ENCODE measurements around the gene SHB.

DNA sequence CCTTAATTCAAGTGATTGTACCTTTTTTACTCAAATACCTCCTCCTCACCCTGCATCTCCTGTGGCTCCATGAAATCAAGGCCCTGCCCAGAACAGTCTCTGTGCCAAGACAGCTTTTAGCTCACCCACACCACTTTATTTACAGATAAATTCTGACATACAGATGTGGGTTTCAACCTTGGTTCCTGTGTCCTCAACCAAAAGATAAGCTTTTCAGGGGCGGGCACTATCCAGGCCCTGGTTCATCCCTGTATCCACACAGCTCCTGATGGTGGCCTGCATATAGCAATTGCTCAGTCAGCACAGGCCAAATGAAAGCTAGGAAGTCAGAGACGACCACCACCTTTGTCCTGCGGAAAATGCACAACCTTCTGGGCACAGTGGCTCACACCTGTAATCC is 8.3 kb downstream of the SHB start:
- TF ChIP-seq CTCF (IDR thresholded peaks at IDR 0.05), result no peak
- no peak for TF ChIP-seq POLR2AphosphoS5 (IDR thresholded peaks at IDR 0.05)

All from prostate gland (tissue), 2 donors.